ENCODE results near the gene PHACTR3. TPM values are rescaled to one million over a fixed set of nuclear protein-coding genes. Genes with fewer than 3 reads are reported as not detected.

PHACTR3 gene
- total and polyA plus RNA-seq, 2 of the 8 experiments (the other 6 are each of a cell fraction or from before 2014, with no cell fraction given), result 0.05 to 0.13 TPM

GRCh38 chr20:59818911-59819310 lies 214.6 kb downstream of the PHACTR3 start:
- Histone ChIP-seq H4K20me1 (replicated peaks in 1 of 2; ENCODE audit: control insufficient read depth in 1 of 2, insufficient read depth in 2 of 2, low read length in 2 of 2) (no peaks in the 10 kb centered on the region), H2AFZ (ENCODE audit: low read length) (no peak overlapping the region), H2AK5ac (ENCODE audit: low read depth, low read length) (no peak overlapping the region), H3K4me1 (replicated peaks in 1 of 4; ENCODE audit: control insufficient read depth in 3 of 4, insufficient read depth in 4 of 4, low read length in 3 of 4) (peaks cover 0 to 4% (median 0%) of the 10 kb centered on the region in 4 experiments; a peak in 1 of 7 replicates), H3K56ac (replicated peaks; ENCODE audit: insufficient read length, low read depth, low read length) (no peak overlapping the region), H3K79me2 (ENCODE audit: control insufficient read depth in 1 of 2, insufficient read depth in 2 of 2, low read length in 2 of 2) (no peaks in the 10 kb centered on the region), H3K4ac (replicated peaks; ENCODE audit: insufficient read length, low read depth, low read length) (no peak overlapping the region), H3K14ac (ENCODE audit: insufficient read length) (no peak overlapping the region), H4K8ac (ENCODE audit: extremely low read depth, insufficient read depth, low read length) (no peak overlapping the region), H3K27ac (ENCODE audit: low read depth, low read length) (no peak overlapping the region), H3K23me2 (ENCODE audit: low read depth, low read length) (no peaks in the 10 kb centered on the region), H2BK15ac (ENCODE audit: low read length) (no peak overlapping the region), H3K9me3 (ENCODE audit: insufficient read depth in 2 of 2, low read depth in 1 of 2, low read length in 1 of 2) (peaks cover 90 to 94% of the 10 kb centered on the region in 2 experiments), H3K18ac (ENCODE audit: extremely low read depth, low read length) (no peak overlapping the region), H3K36me3 (ENCODE audit: control insufficient read depth in 2 of 4, insufficient read depth in 4 of 4, low read length in 3 of 4) (no peaks in the 10 kb centered on the region), H3K4me2 (ENCODE audit: insufficient read depth in 1 of 2, low read depth in 2 of 2, low read length in 2 of 2) (no peak overlapping the region), H4K91ac (replicated peaks; ENCODE audit: insufficient read length, low read length) (no peak overlapping the region), H2BK12ac (ENCODE audit: low read depth, low read length) (no peak overlapping the region), H3K9ac (replicated peaks in 1 of 4; ENCODE audit: extremely low read depth in 1 of 4, low read depth in 3 of 4, low read length in 3 of 4) (no peak overlapping the region), H4K5ac (ENCODE audit: insufficient read length, low read depth, low read length) (no peak overlapping the region), H3K79me1 (ENCODE audit: low read depth, low read length) (no peaks in the 10 kb centered on the region), H3K27me3 (replicated peaks in 1 of 4; ENCODE audit: control insufficient read depth in 3 of 4, extremely low read depth in 1 of 4, insufficient read depth in 3 of 4, low read length in 3 of 4) (no peaks in the 10 kb centered on the region; a peak in 1 of 7 replicates), H2BK5ac (ENCODE audit: low read depth, low read length) (no peak overlapping the region), H2BK20ac (ENCODE audit: low read length) (no peak overlapping the region), H3K4me3 (ENCODE audit: extremely low read depth in 1 of 4, insufficient read depth in 2 of 4, low read depth in 3 of 4, low read length in 4 of 4) (no peak overlapping the region), H3K23ac (ENCODE audit: insufficient read length) (no peak overlapping the region), H2BK120ac (replicated peaks; ENCODE audit: low read depth, low read length) (no peak overlapping the region)
- CTCF ChIA-PET (ENCODE audit: partially characterized antibody), result no interaction called here
- DNase-seq (ENCODE audit: low read depth in 1 of 2, low spot score in 2 of 2) (no peak), FAIRE-seq (no peak)
- POLR2A ChIA-PET (ENCODE audit: partially characterized antibody), result no interaction called here
- 79 to 100% methylated on average over 1 to 10 of the region's 10 CpGs for WGBS, 2 experiments (ENCODE audit: extremely low coverage in 1 of 2, insufficient coverage in 1 of 2, insufficient read length in 1 of 2, insufficient replicate concordance in 2 of 2, low coverage in 1 of 2, low lambda C conversion rate in 2 of 2, missing lambda C conversion rate in 1 of 2)
- TF ChIP-seq BACH1 (IDR thresholded peaks at IDR 0.05; ENCODE audit: low read length) (no peak), JUN (IDR thresholded peaks at IDR 0.05; ENCODE audit: low read depth, low read length) (no peak), NRF1 (IDR thresholded peaks at IDR 0.05; ENCODE audit: low read depth, low read length) (no peak), TAF1 (IDR thresholded peaks at IDR 0.05; ENCODE audit: low read depth, low read length) (no peak), MAFK (IDR thresholded peaks at IDR 0.05; ENCODE audit: low read depth, low read length) (no peak)
